Measurements from ENCODE around the gene AZIN2. TPM values are rescaled to one million over a fixed set of nuclear protein-coding genes. Genes with fewer than 3 reads are reported as not detected.

The AZIN2 gene
- total RNA-seq, 1 donor from 2014 or later, result 3.5 TPM

DNA sequence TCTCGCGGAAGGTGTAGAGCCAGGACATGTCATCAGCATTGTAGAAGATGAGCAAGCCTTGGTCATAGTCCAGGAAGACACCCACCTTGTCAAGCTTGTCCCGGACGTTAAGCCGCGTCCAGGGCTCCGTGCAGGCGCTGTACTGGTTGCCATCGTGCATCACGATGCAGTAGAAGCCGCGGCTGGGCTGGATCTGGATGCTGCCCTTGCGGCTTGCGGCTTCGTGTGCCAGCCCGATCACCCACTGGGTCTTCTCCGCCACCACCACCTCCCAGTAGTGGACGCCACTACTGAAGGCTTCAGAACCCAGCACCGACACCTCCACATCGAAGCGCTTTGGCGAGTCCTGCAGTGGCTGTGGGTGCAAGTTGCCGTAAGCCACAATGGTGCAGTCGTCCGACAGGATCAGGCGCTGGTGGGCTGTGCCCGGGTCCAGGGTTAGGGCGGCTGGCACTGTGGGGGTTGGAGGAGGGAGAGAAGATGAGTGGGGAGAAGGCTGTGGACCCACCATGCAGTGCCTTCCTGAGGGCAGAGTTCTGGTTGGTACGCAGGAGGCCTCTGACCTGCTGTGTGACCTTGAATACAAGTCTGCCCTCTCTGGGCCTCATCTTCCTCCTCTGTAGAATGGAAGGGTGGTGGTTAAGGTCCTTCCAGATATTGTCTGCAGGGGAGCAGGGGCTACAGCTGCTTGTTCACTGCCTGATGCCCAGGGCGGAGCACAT, 66.5 kb downstream of the AZIN2 start:
- H3K27me3 ChIP-seq, result no peaks in the 10 kb centered on the region
- H3K27ac ChIP-seq, result no peak overlapping the region
- peaks cover 14 to 23% of the 10 kb centered on the region in 2 donors for H3K36me3 ChIP-seq
- TF ChIP-seq, protein P1, sequence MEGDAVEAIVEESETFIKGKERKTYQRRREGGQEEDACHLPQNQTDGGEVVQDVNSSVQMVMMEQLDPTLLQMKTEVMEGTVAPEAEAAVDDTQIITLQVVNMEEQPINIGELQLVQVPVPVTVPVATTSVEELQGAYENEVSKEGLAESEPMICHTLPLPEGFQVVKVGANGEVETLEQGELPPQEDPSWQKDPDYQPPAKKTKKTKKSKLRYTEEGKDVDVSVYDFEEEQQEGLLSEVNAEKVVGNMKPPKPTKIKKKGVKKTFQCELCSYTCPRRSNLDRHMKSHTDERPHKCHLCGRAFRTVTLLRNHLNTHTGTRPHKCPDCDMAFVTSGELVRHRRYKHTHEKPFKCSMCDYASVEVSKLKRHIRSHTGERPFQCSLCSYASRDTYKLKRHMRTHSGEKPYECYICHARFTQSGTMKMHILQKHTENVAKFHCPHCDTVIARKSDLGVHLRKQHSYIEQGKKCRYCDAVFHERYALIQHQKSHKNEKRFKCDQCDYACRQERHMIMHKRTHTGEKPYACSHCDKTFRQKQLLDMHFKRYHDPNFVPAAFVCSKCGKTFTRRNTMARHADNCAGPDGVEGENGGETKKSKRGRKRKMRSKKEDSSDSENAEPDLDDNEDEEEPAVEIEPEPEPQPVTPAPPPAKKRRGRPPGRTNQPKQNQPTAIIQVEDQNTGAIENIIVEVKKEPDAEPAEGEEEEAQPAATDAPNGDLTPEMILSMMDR (IDR thresholded peaks at IDR 0.05), result no peak
- H3K4me1 ChIP-seq, result peaks cover 0 to 11% of the 10 kb centered on the region in 2 donors
- no peaks in the 10 kb centered on the region for H3K9me3 ChIP-seq
- intact Hi-C loops (cut with DNase I), result no loop called here
- DNase-seq (ENCODE audit: low spot score in 2 of 2), result no peak
- no peak overlapping the region for H3K4me3 ChIP-seq

DNA sequence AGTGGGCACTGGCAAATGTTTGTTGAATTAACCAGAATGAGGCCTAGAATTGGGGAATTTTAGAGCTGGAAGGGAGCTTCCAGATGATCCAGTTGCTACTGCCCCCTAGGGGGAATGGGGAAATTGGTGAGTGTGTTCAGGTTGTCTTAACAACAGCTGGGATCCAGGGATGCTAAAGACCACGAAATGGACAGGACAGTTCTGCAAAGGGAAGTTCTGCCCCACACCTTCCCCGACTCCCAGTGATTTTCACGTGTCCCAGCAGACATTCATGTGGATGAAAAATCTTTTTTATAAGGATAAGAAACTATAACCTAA, 67.0 kb downstream of the AZIN2 start:
- H3K4me1 ChIP-seq, result peaks cover 0 to 12% of the 10 kb centered on the region in 2 donors
- H3K27me3 ChIP-seq, result no peaks in the 10 kb centered on the region
- no peak overlapping the region for H3K4me3 ChIP-seq
- H3K27ac ChIP-seq, result no peak overlapping the region
- intact Hi-C loops (cut with DNase I), result no loop called here
- H3K9me3 ChIP-seq, result no peaks in the 10 kb centered on the region
- TF ChIP-seq, protein P1 (IDR thresholded peaks at IDR 0.05), result no peak
- no peak for DNase-seq (ENCODE audit: low spot score in 2 of 2)
- peaks cover 14 to 23% of the 10 kb centered on the region in 2 donors for H3K36me3 ChIP-seq

DNA sequence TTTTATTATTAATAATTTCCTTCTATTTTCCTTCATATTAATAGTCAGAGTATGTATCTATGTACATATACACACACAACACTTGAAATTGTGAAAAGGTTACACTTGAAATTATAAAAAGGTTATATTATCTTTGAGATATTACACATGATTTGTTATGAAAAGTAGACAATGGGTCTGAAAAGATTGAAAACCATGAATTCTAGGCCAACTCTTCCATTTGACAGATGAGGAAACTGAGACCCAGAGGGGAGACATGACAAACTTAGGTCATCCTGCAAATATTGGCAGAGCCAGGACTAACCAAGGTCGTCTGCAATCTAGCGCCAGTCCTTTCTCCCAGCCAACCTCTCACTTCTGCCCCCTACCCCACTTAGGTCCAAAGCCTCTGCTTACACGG, 67.7 kb downstream of the AZIN2 start:
- no peak for DNase-seq (ENCODE audit: low spot score in 2 of 2)
- intact Hi-C loops (cut with DNase I), result no loop called here

DNA sequence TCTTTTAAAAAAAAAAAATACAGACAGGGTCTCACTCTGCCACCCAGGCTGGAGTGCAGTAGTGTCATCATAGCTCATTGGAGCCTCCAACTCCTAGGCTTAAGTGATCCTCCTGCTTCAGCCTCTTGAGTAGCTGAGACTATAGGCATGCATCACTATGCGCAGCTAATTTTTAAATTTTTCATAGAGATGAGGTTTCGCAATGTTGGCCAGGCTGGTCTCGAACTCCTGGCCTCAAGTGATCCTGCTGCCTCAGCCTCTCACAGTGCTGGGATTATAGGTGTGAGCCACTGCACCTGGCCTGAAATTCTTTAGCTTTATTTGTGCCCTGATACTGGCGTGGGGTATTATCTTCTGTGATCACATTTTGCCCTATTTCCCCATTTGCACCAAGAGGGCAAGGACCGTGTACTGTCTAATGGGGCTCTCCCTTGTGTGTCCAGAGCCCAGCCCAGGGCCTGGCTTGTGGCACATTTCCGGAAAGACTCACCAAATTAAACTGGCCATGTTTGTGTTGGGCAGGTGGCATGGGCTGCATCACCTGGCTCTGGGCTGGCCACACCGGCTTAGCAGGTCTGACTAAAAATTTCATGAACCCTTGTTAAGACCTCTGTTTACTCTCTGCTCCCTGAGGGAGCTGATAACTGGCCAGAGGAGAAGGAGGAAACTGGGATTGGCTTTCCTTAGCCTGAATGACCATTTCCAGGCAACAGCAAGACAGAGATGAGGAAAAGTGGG, 68.7 kb downstream of the AZIN2 start:
- no peak overlapping the region for H3K27ac ChIP-seq
- H3K4me3 ChIP-seq, result no peak overlapping the region
- peaks cover 14 to 23% of the 10 kb centered on the region in 2 donors for H3K36me3 ChIP-seq
- intact Hi-C loops (cut with DNase I), result no loop called here
- no peak for DNase-seq (ENCODE audit: low spot score in 2 of 2)
- TF ChIP-seq, protein P1 (IDR thresholded peaks at IDR 0.05), result no peak
- peaks cover 0 to 15% of the 10 kb centered on the region in 2 donors for H3K4me1 ChIP-seq
- H3K9me3 ChIP-seq, result no peaks in the 10 kb centered on the region
- H3K27me3 ChIP-seq, result no peaks in the 10 kb centered on the region

More for the DNA sequence above, 67.7 kb downstream of the AZIN2 start:
- Histone ChIP-seq H3K9me3 (no peaks in the 10 kb centered on the region), H3K36me3 (peaks cover 14 to 23% of the 10 kb centered on the region in 2 donors), H3K4me1 (peaks cover 0 to 12% of the 10 kb centered on the region in 2 donors), H3K4me3 (no peak overlapping the region), H3K27ac (no peak overlapping the region), H3K27me3 (no peaks in the 10 kb centered on the region)
- TF ChIP-seq, protein P1 (IDR thresholded peaks at IDR 0.05), result no peak

DNA sequence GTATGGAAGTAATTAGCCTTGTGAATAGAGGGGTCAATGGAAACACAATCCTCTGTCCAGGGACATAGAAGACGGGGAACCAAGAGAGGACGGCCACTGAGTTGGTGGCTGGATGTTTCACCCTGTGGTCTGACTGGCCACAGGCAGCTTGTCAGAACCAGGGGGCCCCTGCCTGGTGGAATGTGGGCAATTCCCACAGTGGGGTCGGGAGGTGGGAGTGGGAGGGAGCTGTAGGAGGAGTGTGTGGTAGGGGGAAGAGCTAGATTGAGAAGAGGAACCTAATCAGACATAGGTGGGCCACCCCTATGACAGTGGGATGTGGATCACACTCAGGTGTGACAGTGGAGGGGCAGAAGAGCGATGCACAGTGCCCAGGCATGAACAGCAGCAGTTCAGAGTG, 69.6 kb downstream of the AZIN2 start:
- peaks cover 0 to 15% of the 10 kb centered on the region in 2 donors for H3K4me1 ChIP-seq
- peaks cover 14 to 23% of the 10 kb centered on the region in 2 donors for H3K36me3 ChIP-seq
- no peak overlapping the region for H3K4me3 ChIP-seq
- intact Hi-C loops (cut with DNase I), result no loop called here
- DNase-seq (ENCODE audit: low spot score in 2 of 2), result no peak
- no peaks in the 10 kb centered on the region for H3K9me3 ChIP-seq
- no peak overlapping the region for H3K27ac ChIP-seq
- no peaks in the 10 kb centered on the region for H3K27me3 ChIP-seq
- TF ChIP-seq, protein P1 (IDR thresholded peaks at IDR 0.05), result no peak

Measured in ascending aorta (tissue), 2 donors.